Measurements from ENCODE around the gene RAB5B.
"Not testable (repeated sequence)": the region's sequence is repeated elsewhere in the genome, so short reads cannot be mapped to it uniquely, and the experiment has no call there.

RAB5B gene

GRCh38 chr12:55984861-55985260, 11.0 kb downstream of the RAB5B start:
- Mint-ChIP-seq H3K36me3 (peaks cover 3% of the 10 kb centered on the region), H3K9me3 (ENCODE audit: low read depth) (no peaks in the 10 kb centered on the region), H3K27me3 (no peaks in the 10 kb centered on the region), H3K4me3 (no peak overlapping the region), H3K4me1 (ENCODE audit: low read depth) (peaks cover 8% of the 10 kb centered on the region), H3K27ac (no peak overlapping the region)

GRCh38 chr12:55985341-55985740, 11.5 kb downstream of the RAB5B start:
- H3K4me3 Mint-ChIP-seq, result no peak overlapping the region
- H3K9me3 Mint-ChIP-seq (ENCODE audit: low read depth), result no peaks in the 10 kb centered on the region
- H3K27me3 Mint-ChIP-seq, result no peaks in the 10 kb centered on the region
- H3K4me1 Mint-ChIP-seq (ENCODE audit: low read depth), result peaks cover 4% of the 10 kb centered on the region
- no peak overlapping the region for H3K27ac Mint-ChIP-seq
- H3K36me3 Mint-ChIP-seq, result peaks cover 3% of the 10 kb centered on the region

- H3K9me3 Mint-ChIP-seq (ENCODE audit: low read depth); H3K4me1 Mint-ChIP-seq (ENCODE audit: low read depth); H3K27me3 Mint-ChIP-seq; H3K27ac Mint-ChIP-seq; H3K36me3 Mint-ChIP-seq; H3K4me3 Mint-ChIP-seq: not testable (repeated sequence)
Measured at GRCh38 chr12:55985976-55986375, 12.1 kb downstream of the RAB5B start.

GRCh38 chr12:55991110-55991509, 17.2 kb downstream of the RAB5B start:
- Mint-ChIP-seq H3K27ac (no peak overlapping the region), H3K36me3 (no peaks in the 10 kb centered on the region), H3K4me3 (no peak overlapping the region), H3K4me1 (ENCODE audit: low read depth) (peaks cover 2% of the 10 kb centered on the region), H3K9me3 (ENCODE audit: low read depth) (no peaks in the 10 kb centered on the region), H3K27me3 (no peaks in the 10 kb centered on the region)

- Mint-ChIP-seq H3K27me3 (no peaks in the 10 kb centered on the region), H3K9me3 (ENCODE audit: low read depth) (no peaks in the 10 kb centered on the region), H3K4me3 (no peak overlapping the region), H3K27ac (no peak overlapping the region), H3K4me1 (ENCODE audit: low read depth) (peaks cover 15% of the 10 kb centered on the region), H3K36me3 (no peaks in the 10 kb centered on the region)
Measured at GRCh38 chr12:55993230-55993853, 19.5 kb downstream of the RAB5B start.

- no peak overlapping the region for H3K27ac Mint-ChIP-seq
- no peak overlapping the region for H3K4me3 Mint-ChIP-seq
- no peaks in the 10 kb centered on the region for H3K36me3 Mint-ChIP-seq
- no peaks in the 10 kb centered on the region for H3K9me3 Mint-ChIP-seq (ENCODE audit: low read depth)
- peaks cover 22% of the 10 kb centered on the region for H3K4me1 Mint-ChIP-seq (ENCODE audit: low read depth)
- H3K27me3 Mint-ChIP-seq, result no peaks in the 10 kb centered on the region
Measured at GRCh38 chr12:55995366-55995765, 21.5 kb downstream of the RAB5B start.

- Mint-ChIP-seq H3K27me3 (no peaks in the 10 kb centered on the region), H3K27ac (peak overlapping the region; percentile 28), H3K4me1 (ENCODE audit: low read depth) (peaks cover 22% of the 10 kb centered on the region), H3K36me3 (no peaks in the 10 kb centered on the region), H3K9me3 (ENCODE audit: low read depth) (no peaks in the 10 kb centered on the region), H3K4me3 (peak overlapping the region; percentile 71)
Measured at GRCh38 chr12:55996201-55996714, 22.4 kb downstream of the RAB5B start.

GRCh38 chr12:55996715-55997534, 23.0 kb downstream of the RAB5B start, which contains the start of gene SUOX:
SUOX (plus strand) TSS chr12:55997276; CDS start chr12:56002222, 4,946 bp downstream.
- Mint-ChIP-seq H3K27me3 (no peaks in the 10 kb centered on the region), H3K36me3 (no peaks in the 10 kb centered on the region), H3K4me1 (ENCODE audit: low read depth) (peaks cover 22% of the 10 kb centered on the region), H3K9me3 (ENCODE audit: low read depth) (no peaks in the 10 kb centered on the region), H3K27ac (peak within 1 kb of the TSS; percentile 28), H3K4me3 (peak within 1 kb of the TSS; percentile 71)

- Mint-ChIP-seq H3K27ac (no peak overlapping the region), H3K4me1 (ENCODE audit: low read depth) (peaks cover 22% of the 10 kb centered on the region), H3K9me3 (ENCODE audit: low read depth) (no peaks in the 10 kb centered on the region), H3K27me3 (no peaks in the 10 kb centered on the region), H3K36me3 (no peaks in the 10 kb centered on the region), H3K4me3 (peak overlapping the region; percentile 71)
Measured at GRCh38 chr12:55997535-55997859, 23.6 kb downstream of the RAB5B start.

GRCh38 chr12:55999522-55999921, 25.6 kb downstream of the RAB5B start:
- not testable (repeated sequence) for H3K36me3 Mint-ChIP-seq; H3K4me3 Mint-ChIP-seq; H3K27ac Mint-ChIP-seq; H3K9me3 Mint-ChIP-seq (ENCODE audit: low read depth); H3K27me3 Mint-ChIP-seq
- peaks cover 22% of the 10 kb centered on the region for H3K4me1 Mint-ChIP-seq (ENCODE audit: low read depth)

- not testable (repeated sequence) for H3K27ac Mint-ChIP-seq; H3K27me3 Mint-ChIP-seq; H3K4me3 Mint-ChIP-seq; H3K36me3 Mint-ChIP-seq; H3K9me3 Mint-ChIP-seq (ENCODE audit: low read depth)
- H3K4me1 Mint-ChIP-seq (ENCODE audit: low read depth), result peaks cover 22% of the 10 kb centered on the region
Measured at GRCh38 chr12:55999999-56000540, 26.2 kb downstream of the RAB5B start.

- Mint-ChIP-seq H3K27ac (no peak overlapping the region), H3K36me3 (no peaks in the 10 kb centered on the region), H3K4me3 (no peak overlapping the region), H3K4me1 (ENCODE audit: low read depth) (peaks cover 22% of the 10 kb centered on the region), H3K27me3 (no peaks in the 10 kb centered on the region), H3K9me3 (ENCODE audit: low read depth) (no peaks in the 10 kb centered on the region)
Measured at GRCh38 chr12:56001487-56002100, 27.7 kb downstream of the RAB5B start.

GRCh38 chr12:56003376-56003775, 29.5 kb downstream of the RAB5B start:
- H3K4me1 Mint-ChIP-seq (ENCODE audit: low read depth), result peaks cover 25% of the 10 kb centered on the region
- H3K4me3 Mint-ChIP-seq; H3K9me3 Mint-ChIP-seq (ENCODE audit: low read depth): not testable (repeated sequence)

GRCh38 chr12:56004211-56004610, 30.3 kb downstream of the RAB5B start:
- Mint-ChIP-seq H3K36me3 (no peaks in the 10 kb centered on the region), H3K9me3 (ENCODE audit: low read depth) (no peaks in the 10 kb centered on the region), H3K4me1 (ENCODE audit: low read depth) (peaks cover 27% of the 10 kb centered on the region), H3K27me3 (no peaks in the 10 kb centered on the region), H3K4me3 (no peak overlapping the region), H3K27ac (peak overlapping the region; percentile 58)

More at GRCh38 chr12:56003376-56003775, 29.5 kb downstream of the RAB5B start:
- H3K27me3 Mint-ChIP-seq, H3K36me3 Mint-ChIP-seq, H3K27ac Mint-ChIP-seq: not testable (repeated sequence)

All from activated naive CD8-positive, alpha-beta T cell (primary cell).